Epithelial cell of prostate (primary cell): ENCODE data around the gene EPHA1.
"Not testable (repeated sequence)": the region's sequence is repeated elsewhere in the genome, so short reads cannot be mapped to it uniquely, and the experiment has no call there.

ENCODE experiments used
- DNase-seq: peaks from one replicate; pipeline ENCODE4 v3.0.0-alpha.2; 2011; ENCODE audit warnings: low read depth, low spot score
- H3K27ac ChIP-seq: fragments of 450-650 bp; 2 replicates; pipeline ENCODE4 v1.5.1; 2017; ENCODE audit warnings: mild to moderate bottlenecking

EPHA1 gene

GRCh38 chr7:143433759-143434158 is 25.1 kb upstream of the EPHA1 start:
- H3K27ac ChIP-seq, result no peak overlapping the region
- DNase-seq, result no peak

DNA sequence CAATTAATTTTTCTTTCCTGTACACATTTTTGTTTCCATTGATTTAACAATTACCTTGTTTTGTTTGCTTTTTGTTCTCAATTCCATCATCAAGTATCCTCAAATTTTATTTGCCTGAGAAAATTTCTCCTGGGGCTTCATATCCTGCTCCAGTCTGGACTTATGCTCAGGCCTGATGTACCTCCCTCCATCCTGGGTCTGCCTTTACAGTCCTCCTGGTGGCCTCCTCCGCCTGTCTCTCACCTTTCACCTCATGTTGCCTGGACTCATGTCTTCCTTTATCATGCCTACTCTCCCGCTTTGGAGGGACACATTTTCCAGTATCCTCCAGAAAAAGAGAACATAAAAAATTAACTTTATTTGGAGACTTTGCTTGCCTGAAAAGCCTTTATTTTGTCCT is 22.5 kb upstream of the EPHA1 start:
- DNase-seq, result no peak

DNA sequence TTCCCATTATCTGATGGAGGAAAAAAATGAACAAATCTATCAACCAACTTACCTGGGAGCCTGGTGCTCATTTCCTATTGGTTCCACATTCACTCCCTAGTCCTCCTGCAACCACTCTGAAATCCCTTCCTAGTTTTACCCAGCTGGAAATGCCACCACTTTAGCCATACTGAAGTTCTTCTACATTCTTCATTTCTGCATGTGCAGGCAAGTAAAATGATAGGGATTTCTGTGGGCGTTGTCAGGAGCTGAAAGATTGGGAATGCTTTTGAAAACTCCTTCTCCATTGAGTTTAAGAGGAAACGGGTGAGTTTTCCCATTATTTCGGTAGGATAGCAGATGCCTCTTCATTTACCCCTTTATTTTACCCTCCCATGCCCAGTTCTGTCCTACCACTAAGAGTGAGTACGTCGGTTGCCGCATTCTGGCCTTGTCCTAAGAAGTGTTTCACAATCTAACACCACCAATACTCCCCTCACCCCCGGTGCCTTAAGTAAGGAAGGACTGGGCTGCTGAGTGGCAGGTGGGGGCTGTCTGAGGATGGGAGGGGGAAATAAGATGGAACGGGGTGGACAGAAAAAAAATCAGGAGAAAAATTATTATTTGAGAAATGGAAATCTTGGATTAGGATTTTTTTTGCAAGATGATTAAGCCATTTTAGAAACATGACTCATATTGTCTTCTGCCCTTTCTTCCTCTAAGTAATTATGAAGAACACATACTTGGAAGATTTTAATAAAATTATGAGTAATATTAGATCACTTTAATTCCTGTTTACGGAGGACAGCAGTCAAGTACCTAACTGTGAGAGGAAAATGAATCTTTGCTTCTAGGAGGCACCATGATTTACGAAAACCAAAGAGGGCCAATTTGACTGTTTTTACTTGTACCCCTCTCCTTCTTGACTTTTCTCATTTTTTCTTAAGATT is 21.4 kb upstream of the EPHA1 start:
- no peak for DNase-seq
- H3K27ac ChIP-seq, result peak overlapping the region; percentile 14

More for the DNA sequence above, 22.5 kb upstream of the EPHA1 start:
- H3K27ac ChIP-seq, result no peak overlapping the region

DNA sequence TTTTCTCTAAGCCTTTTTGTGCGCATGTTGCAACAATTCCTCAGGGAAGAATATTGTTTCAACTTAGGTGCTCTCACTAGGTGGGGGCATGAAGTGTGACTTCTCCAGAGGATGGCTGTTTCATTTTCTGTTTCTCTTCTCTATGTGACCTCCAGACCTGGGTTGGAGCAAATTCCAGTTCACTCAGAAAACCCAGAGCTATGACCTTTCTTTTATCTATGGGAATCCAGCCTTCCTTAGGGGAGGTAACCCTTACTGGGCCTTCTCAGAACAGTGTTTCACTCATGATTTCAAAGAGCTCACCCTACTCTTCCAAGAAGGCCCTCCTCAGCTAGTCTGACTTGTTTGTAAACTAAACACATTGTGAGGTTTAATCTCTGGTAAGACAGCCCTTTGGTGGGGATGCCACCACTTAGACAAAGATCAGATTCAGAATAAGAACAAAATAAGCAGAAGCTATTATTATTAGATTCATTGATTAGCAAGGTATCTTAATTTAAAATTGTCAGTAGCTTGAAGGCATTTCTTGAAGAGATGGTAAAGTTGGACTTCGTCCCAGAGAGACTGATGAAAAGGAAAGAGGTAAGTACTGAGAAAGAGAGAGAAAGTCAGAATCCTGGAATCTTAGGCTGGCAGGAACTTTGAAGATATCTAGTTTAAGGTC is 18.0 kb upstream of the EPHA1 start:
- no peak overlapping the region for H3K27ac ChIP-seq

DNA sequence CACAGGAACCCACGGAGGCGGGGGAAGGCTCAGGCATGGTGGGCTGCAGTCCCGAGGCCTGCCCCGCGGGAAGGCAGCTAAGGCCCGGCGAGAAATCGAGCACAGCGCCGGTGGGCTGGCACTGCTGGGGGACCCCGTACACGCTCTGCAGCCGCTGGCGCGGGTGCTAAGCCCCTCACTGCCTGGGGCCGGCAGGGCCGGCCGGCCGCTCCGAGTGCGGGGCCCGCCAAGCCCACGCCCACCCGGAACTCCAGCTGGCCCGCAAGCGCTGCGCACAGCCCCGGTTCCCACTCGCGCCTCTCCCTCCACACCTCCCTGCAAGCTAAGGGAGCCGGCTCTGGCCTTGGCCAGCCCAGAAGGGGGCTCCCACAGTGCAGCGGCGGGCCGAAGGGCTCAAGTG is 15.8 kb upstream of the EPHA1 start:
- H3K27ac ChIP-seq, DNase-seq: not testable (repeated sequence)

More for the DNA sequence above, 18.0 kb upstream of the EPHA1 start:
- DNase-seq, result no peak

DNA sequence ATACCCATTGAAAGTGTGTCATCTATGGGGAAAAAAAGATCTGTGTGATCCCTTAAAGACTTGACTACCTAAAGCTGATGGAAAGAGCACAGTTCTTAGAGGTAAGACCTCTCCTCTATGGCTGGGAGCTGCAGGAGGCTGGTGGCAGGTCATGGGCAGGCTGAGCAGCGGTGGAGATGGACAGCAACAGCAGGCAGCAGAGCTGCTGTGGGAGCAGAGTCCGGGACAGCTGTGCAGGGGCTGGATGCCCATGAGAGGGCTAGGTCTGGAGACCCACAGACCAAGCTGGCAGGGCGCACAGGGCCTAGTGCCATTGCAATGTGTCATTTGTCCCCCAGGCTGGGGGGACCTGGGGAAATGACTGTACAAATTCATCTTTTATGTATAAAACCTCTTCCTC is 13.4 kb upstream of the EPHA1 start:
- no peak for DNase-seq
- no peak overlapping the region for H3K27ac ChIP-seq

- H3K27ac ChIP-seq, DNase-seq: not testable (repeated sequence)
Measured at GRCh38 chr7:143420624-143421023, 12.0 kb upstream of the EPHA1 start.

- DNase-seq, result no peak
- H3K27ac ChIP-seq, result no peak overlapping the region
Measured at GRCh38 chr7:143419880-143420279, 11.2 kb upstream of the EPHA1 start.

- DNase-seq, result no peak
- H3K27ac ChIP-seq, result no peak overlapping the region
Measured at GRCh38 chr7:143418681-143419458, 10.2 kb upstream of the EPHA1 start.

DNA sequence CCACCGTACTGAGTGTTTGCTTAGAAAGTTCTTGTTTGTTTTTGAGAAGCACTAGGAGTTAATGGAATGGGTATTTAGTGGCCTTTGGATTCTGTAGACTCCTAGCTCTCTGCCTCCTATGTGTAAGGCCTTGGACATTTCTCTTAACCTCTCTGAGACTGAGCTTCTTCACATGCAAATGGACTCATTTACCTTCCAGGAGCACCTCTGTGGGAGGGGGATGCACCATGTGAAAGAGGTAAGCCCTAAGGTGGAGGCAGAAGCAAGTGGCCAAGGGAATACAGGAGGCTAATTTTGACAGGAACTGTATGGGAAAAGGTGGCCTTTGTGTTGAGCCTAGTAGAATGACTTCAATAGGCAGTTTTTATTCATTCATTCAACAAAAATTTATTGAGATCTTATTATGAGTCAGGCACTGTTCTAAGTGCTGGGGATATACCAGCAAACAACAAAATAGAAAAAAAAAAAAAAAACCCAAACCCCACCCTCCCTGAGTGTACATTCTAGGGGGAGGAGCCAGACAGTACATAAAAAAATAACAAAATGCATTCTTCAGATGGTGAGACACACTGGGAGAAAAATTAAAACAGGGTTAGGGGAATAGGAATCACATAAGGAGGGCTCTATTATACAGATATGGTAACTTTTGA is 9.2 kb upstream of the EPHA1 start:
- no peak overlapping the region for H3K27ac ChIP-seq
- DNase-seq, result no peak

GRCh38 chr7:143416565-143417149 is 8.0 kb upstream of the EPHA1 start:
- H3K27ac ChIP-seq, result peak overlapping the region; percentile 82
- no peak for DNase-seq

- DNase-seq, result peak; percentile 50
- peak overlapping the region; percentile 82 for H3K27ac ChIP-seq
Measured at GRCh38 chr7:143415742-143416397, 7.2 kb upstream of the EPHA1 start.

DNA sequence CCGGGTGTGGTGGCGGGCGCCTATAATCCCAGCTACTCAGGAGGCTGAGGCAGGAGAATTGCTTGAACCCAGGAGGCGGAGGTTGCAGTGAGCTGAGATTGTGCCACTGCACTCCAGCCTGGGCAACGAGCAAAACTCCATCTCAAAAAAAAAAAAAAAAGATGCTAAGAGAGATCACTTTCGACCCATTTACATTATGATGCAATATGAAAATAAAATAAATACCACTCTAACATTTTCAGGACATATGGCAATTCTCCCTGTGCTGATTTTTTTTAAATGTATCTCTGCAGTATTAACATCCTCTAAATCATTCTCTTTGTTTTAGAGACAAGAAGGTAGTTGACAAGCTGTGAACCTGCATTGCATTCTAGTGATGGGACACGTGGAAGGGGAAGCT is 6.6 kb upstream of the EPHA1 start:
- not testable (repeated sequence) for DNase-seq
- peak overlapping the region; percentile 82 for H3K27ac ChIP-seq

GRCh38 chr7:143413123-143413522 is 4.5 kb upstream of the EPHA1 start:
- H3K27ac ChIP-seq, result no peak overlapping the region
- DNase-seq, result no peak

DNA sequence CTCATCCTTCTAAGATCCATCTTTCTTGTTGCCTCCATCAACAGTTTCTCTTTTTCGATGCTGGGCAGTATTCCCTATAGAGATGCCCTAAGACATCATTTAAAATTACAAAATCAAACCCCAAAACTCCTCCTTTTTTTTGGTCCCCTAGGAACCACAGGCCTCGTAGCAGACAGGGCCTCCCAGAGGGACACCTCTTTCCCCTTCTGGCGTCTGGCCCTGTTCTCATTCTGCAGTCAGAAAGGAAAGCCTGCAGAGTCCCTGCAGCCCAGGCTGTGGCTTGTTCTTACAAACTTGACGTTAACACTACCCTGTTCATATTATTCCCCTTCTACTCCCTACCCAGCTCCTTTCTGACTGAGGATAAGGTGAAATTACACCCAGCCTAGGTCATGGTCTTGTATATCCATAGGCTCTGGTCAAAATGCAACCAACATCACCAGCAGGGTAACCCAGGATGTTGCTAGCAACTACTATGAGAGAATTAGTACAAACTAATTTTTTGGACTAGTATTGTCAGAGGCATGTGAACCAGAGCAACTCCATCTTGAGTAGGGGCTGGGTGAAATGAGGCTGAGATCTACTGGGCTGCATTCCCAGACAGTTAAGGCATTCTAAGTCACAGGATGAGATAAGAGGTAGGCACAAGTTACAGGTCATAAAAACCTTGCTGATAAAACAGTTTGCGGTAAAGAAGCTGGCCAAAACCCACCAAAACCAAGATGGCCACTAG is 3.5 kb upstream of the EPHA1 start:
- no peak for DNase-seq
- H3K27ac ChIP-seq, result no peak overlapping the region

DNA sequence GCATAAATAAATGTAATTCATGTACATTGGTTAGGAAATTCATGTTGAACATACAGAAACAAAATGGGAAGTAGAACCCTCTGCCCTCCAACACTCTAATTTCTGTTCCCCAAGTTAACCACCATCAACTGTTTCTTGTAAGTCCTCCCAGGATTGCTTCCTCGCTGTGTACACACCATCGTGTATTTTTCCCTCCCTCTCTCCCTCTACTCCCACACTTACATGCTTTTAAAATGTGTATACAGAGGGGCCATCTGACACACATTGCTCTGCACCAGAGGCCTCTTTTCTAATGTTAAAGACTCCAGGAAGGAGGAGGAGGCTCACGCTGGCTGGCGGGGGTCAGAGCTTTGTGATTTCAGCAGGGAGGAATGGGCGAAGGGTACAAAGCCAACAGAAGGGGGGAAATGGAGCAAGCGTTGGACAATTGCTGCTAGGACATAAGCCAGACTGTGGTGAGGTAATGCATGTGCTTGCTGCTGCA is 1.9 kb upstream of the EPHA1 start:
- H3K27ac ChIP-seq, result no peak overlapping the region
- no peak for DNase-seq

GRCh38 chr7:143408252-143408685 is 387 bp downstream of the EPHA1 start:
- DNase-seq, result no peak
- H3K27ac ChIP-seq, result peak overlapping the region; percentile 40
